IPS-18c (cell line): ENCODE measurements around the gene CPEB4.

Source experiments
- H3K4me3 ChIP-seq: 2 replicates; pipeline ENCODE4 v1.7.0; 2013; ENCODE audit warnings: low read depth, mild to moderate bottlenecking, low read length, moderate library complexity; ENCODE audit not compliant: insufficient read depth
- H3K9me3 ChIP-seq: one replicate; pipeline ENCODE4 v1.6.1; 2013; ENCODE audit warnings: mild to moderate bottlenecking, low read length, moderate library complexity; ENCODE audit not compliant: control insufficient read depth, insufficient read depth

Gene CPEB4

GRCh38 chr5:173855995-173856656 lies 32.0 kb upstream of the CPEB4 start:
- H3K9me3 ChIP-seq = no peaks in the 10 kb centered on the region
- no peak overlapping the region for H3K4me3 ChIP-seq

GRCh38 chr5:173857234-173857633 lies 30.9 kb upstream of the CPEB4 start:
- no peaks in the 10 kb centered on the region for H3K9me3 ChIP-seq
- no peak overlapping the region for H3K4me3 ChIP-seq

GRCh38 chr5:173858021-173858669 lies 30.0 kb upstream of the CPEB4 start:
- no peaks in the 10 kb centered on the region for H3K9me3 ChIP-seq
- no peak overlapping the region for H3K4me3 ChIP-seq

- H3K4me3 ChIP-seq = no peak overlapping the region
These were observed 29.3 kb upstream of the CPEB4 start for GRCh38 chr5:173858670-173859407.

GRCh38 chr5:173859408-173860159 lies 28.6 kb upstream of the CPEB4 start:
- H3K4me3 ChIP-seq = no peak overlapping the region
- H3K9me3 ChIP-seq = no peaks in the 10 kb centered on the region

More at GRCh38 chr5:173858670-173859407, 29.3 kb upstream of the CPEB4 start:
- H3K9me3 ChIP-seq = no peaks in the 10 kb centered on the region

GRCh38 chr5:173862047-173862477 lies 26.1 kb upstream of the CPEB4 start:
- H3K9me3 ChIP-seq = no peaks in the 10 kb centered on the region
- H3K4me3 ChIP-seq = no peak overlapping the region

- no peaks in the 10 kb centered on the region for H3K9me3 ChIP-seq
- H3K4me3 ChIP-seq = no peak overlapping the region
These were observed 24.8 kb upstream of the CPEB4 start for GRCh38 chr5:173863359-173863758.

GRCh38 chr5:173864126-173865050 lies 23.8 kb upstream of the CPEB4 start:
- no peaks in the 10 kb centered on the region for H3K9me3 ChIP-seq

GRCh38 chr5:173866243-173866857 lies 21.8 kb upstream of the CPEB4 start:
- Histone ChIP-seq H3K9me3 (no peaks in the 10 kb centered on the region), H3K4me3 (no peak overlapping the region)

More at GRCh38 chr5:173864126-173865050, 23.8 kb upstream of the CPEB4 start:
- no peak overlapping the region for H3K4me3 ChIP-seq

GRCh38 chr5:173866858-173867679 lies 21.1 kb upstream of the CPEB4 start:
- no peak overlapping the region for H3K4me3 ChIP-seq
- H3K9me3 ChIP-seq = no peaks in the 10 kb centered on the region

GRCh38 chr5:173868096-173868880 lies 19.9 kb upstream of the CPEB4 start:
- Histone ChIP-seq H3K9me3 (no peaks in the 10 kb centered on the region), H3K4me3 (no peak overlapping the region)

GRCh38 chr5:173869316-173869715 lies 18.8 kb upstream of the CPEB4 start:
- no peaks in the 10 kb centered on the region for H3K9me3 ChIP-seq
- H3K4me3 ChIP-seq = no peak overlapping the region

GRCh38 chr5:173872957-173873305 lies 15.2 kb upstream of the CPEB4 start:
- no peak overlapping the region for H3K4me3 ChIP-seq
- no peaks in the 10 kb centered on the region for H3K9me3 ChIP-seq

GRCh38 chr5:173873306-173873922 lies 14.7 kb upstream of the CPEB4 start:
- H3K9me3 ChIP-seq = no peaks in the 10 kb centered on the region
- no peak overlapping the region for H3K4me3 ChIP-seq
